SH-SY5Y (cell line): ENCODE data around the gene FHL3.

Experiments used
- GATA2 ChIP-seq: IDR thresholded peaks from 2 replicates; pipeline ENCODE4 v1.6.1; 2011; ENCODE audit warnings: mild to moderate bottlenecking, low read depth, low read length
- GATA3 ChIP-seq: IDR thresholded peaks from 2 replicates; pipeline ENCODE4 v1.6.1; 2011; ENCODE audit warnings: low read depth, mild to moderate bottlenecking, low read length, moderate library complexity

Gene FHL3

DNA sequence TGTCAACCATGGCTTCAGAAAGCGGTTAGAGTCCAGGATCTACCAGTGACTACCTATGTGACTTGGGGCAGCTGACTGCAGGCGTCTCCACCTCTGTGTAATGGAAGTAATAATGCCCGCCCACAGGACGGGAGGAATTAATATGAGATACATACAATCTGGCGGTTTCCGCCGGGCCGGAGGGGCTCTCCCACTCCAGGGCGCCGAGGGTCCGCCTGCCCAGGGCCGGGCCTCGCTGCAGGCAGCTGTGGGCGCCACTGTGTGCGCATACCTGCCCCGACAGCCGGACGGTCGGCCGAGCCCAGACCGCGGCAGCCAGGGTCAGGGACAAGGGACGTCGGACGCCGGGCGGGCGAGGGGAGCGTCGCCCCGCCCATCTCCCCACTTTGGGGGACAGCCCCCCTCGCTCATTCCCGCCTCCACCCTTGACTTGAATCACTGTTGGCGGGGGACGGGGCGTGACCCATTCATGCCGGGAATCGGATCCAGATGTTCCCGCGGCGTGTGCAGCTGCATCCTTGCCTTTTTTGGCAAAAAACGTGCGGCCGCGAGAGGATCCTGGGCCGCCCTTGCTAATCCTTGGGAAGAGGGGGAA, 9.5 kb downstream of the FHL3 start:
- TF ChIP-seq GATA2 (no peak), GATA3 (no peak)

DNA sequence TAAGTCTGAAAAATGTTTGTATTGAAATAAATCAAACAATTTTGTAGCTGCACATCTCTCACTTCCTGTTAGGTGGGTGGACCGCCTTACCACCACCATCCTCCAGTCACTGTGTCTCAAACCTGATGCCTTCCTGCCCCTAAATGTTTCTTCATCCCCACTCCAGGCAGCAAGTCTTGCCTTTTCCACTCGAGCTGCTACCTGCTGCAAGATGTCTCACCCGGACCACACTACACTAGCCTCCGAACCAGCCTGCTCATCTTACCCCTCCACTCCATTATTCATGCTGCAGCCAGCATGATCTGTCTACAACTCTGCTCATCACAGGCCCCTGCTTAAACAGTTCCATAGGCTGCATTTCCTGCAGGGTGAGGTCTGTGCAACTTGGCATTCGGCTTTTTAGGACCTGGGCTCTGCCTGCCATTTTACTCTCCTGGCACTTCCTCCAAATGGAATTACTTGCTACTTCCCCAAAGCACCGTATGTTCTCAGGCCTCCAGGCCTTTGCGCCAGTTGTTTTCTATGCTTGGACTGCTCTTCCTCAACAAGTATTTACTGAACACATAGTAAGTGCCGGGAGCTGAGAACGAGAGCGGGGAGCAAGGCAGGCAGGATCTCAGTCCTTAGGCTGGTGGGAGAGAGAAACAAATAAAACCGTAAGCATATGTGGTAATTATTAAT, 10.3 kb downstream of the FHL3 start:
- TF ChIP-seq GATA3 (no peak), GATA2 (no peak)

DNA sequence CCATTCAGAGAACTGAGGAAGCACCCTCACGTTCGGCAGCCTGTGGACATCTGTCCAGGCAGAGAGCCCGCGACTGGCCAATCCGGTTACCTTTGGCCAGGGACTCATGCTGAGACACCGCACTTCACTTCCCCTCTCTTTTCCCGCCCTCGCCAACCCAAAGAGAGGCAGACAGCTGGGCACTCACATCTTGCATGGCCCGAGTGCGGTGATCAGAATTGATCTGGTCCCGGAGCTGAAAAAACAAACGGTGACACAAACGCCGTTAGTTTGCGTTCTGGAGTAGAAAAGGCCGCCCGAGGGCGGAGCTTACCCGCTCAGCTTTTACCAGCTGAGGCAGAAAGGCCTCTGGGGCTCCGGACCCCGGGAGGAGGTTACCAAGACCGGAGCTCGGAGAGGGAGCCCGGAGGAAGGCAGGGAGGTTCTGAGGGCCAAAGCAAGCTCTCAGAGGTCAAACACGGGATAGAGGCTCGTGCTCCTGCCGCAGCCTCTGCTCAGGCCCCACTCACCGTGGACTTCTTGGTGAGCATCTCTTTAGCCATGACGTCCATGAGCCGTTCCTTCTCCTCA, 15.9 kb downstream of the FHL3 start:
- no peak for TF ChIP-seq GATA2
- no peak for TF ChIP-seq GATA3

DNA sequence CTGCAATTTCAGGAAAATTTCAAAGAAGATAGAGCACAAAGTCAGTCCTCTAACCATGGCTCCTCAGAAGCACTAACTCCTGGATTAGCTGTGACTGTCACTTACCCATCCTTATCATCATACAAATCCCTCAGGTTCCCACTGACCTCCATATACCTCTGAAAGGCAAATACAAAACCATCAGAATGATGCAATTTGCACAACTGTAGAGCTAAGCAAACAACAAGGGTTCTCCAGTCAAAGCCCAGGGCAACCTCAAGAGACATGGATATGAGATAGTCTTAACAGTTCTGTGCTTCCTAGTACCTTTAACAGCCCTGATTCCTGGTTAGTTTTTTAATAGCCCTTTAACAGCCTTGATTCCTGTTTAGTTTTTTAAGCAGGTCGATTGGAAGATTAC, 17.6 kb downstream of the FHL3 start:
- TF ChIP-seq GATA3 (no peak), GATA2 (no peak)

DNA sequence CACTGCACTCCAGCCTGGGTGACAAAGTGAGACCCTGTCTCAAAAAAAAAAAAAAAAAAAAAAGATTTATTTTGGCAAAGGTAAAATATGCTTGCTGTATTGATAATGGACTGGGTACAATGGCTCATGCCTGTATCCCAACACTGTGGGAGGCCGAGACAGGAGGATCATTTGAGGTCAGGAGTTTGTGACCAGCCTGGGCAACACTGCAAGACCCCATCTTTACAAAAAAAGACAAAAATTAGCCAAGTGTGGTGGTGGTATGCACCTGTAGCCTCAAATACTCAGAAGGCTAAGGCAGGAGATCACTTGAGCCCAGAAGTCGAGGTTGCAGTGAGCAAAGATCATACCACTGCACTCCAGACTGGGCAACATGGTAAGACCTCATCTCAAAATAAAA, 21.8 kb downstream of the FHL3 start:
- TF ChIP-seq GATA3 (no peak), GATA2 (no peak)

DNA sequence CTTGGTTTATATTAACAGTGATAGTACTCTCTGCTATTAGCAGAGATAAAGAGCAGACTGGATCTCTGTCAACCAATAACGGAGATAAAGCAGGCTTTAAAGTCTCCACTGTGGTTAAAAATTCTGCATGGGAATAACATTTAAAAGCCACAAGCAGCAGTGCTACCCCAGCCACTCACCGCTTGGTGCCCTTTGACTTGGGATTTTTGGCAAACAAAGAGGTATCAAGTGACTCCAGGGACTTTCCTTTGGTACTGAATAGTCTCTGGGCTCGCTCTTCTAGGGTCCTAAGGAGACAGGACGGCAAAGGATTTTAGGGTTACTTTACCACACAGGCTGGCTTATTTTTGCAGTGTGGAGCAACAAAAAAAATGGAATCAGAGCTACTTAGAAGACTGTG, 26.8 kb downstream of the FHL3 start:
- TF ChIP-seq GATA3 (no peak), GATA2 (no peak)

DNA sequence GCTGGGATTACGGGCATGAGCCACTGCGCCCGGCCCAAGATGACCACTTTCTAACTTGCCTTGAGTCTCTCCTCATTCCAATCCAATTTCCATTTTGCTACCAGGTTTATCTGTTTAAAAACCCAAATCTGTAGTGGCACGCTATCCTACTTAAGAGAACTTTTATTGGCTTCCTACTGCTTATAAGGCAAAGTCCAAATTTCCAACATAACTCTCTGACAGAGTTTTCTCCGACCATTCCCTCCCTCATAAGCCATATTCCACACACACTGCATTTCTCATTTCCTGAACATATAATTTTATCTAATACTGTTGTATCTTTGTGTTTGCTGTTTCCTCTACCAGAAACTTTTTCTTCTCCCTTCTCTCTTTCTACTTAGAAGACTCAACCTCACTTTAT, 30.7 kb downstream of the FHL3 start:
- no peak for TF ChIP-seq GATA3
- TF ChIP-seq GATA2 = no peak

DNA sequence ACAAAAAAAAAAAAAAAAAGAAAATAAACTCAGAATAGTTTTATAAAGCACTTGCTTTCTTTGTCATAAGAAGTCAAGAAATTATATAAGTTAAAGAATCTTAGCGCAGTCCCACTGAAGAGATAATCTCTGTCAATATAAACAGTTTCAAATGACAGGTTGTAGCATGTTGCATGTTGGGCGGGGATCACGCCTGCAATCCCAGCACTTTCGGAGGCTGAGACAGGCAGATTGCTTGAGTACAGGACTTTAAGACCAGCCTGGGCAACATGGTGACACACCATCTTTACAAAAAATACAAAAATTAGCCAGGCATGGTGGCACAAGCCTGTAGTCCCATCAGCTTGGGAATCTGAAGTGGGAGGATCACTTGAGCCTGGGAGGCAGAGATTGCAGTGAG, 40.0 kb downstream of the FHL3 start:
- TF ChIP-seq GATA3 (no peak), GATA2 (no peak)

DNA sequence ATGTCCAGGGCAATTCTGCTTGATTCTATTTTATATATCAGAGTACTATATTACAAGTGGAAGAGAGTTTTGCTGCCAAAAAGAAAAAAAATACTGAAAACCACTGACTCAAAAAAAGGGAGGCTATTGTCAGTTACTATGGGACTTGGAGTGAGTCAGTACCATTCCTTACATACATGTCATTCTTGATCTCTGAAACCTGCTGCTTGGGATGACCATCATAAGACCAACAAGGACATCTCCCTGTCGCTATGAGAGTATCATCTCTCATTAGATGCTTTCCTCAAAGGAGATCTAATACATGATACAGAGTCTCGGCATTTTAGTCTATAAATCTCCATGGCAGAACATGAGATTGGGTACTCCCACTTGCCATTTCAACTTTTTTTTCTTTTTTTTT, 46.6 kb downstream of the FHL3 start:
- TF ChIP-seq GATA2 (no peak), GATA3 (no peak)

DNA sequence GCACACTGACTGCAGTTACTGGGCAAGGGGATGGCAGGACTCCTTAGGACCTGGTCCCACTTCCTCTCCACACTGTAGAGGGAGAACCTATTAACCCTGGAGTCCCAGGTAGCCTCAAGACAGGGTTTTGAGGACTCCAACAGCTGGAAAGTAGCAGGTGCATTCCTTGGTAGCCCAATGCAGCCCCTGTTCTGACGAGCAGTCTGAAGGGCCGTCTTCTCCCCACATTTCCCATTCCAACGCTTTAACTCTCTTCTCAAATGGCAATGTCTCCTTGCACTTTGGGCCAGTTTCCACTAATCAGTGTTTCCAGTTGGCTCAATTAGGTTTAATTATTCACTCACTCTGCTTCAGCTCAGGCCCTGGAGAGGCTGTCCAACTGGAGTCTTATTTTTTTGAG, 49.6 kb downstream of the FHL3 start:
- TF ChIP-seq GATA3 (no peak), GATA2 (no peak)

DNA sequence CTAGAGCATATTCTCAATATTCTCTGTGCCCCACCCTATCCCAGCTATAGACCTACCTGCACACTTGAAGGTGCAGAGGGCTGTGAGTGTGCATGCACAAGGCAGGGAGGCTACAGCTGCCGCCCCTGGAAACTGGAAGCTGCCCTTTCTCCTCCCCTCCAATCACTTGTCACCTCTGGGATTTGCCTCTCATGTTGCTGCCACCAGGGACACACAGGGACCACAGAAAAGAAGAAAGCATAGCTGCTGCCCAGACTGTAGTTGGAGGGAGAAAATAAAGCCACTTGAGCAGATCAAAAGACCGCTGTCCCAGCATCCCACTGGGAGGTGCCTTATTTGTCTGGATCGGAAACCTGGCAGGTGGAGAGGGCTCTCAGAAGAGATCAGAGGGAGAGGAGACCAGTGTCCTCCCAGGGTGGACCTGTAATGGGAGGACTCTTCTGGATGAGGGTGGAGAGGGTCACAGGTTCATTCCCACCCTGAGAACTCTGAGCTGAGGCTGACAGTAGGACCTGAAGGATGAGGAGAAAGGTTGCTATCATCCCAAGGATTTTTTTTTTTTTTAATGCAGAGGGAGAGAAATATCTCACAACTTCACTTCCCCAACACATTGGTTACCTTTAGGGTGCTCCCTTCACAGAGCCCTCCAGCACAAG, 50.9 kb downstream of the FHL3 start:
- TF ChIP-seq GATA3 = no peak
- no peak for TF ChIP-seq GATA2

DNA sequence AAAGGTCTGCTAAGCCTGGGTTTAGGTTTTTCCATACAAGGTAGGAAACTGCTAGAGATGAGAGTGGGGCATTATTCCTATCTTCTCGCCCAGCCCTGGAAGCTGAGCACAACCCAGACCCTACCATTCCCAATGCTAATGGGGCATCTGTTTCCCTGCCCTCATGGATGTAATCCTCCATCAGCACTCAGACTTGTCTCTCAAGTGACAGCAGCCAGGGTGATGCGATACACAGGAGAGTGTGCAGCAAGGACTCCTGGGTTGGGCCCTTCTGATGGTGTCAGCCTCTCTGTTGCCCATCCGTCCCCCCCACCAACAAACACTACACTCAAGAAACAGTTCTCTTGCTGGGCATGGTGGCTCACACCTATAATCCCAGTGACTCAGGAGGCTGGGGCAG, 52.6 kb downstream of the FHL3 start:
- no peak for TF ChIP-seq GATA2
- no peak for TF ChIP-seq GATA3

DNA sequence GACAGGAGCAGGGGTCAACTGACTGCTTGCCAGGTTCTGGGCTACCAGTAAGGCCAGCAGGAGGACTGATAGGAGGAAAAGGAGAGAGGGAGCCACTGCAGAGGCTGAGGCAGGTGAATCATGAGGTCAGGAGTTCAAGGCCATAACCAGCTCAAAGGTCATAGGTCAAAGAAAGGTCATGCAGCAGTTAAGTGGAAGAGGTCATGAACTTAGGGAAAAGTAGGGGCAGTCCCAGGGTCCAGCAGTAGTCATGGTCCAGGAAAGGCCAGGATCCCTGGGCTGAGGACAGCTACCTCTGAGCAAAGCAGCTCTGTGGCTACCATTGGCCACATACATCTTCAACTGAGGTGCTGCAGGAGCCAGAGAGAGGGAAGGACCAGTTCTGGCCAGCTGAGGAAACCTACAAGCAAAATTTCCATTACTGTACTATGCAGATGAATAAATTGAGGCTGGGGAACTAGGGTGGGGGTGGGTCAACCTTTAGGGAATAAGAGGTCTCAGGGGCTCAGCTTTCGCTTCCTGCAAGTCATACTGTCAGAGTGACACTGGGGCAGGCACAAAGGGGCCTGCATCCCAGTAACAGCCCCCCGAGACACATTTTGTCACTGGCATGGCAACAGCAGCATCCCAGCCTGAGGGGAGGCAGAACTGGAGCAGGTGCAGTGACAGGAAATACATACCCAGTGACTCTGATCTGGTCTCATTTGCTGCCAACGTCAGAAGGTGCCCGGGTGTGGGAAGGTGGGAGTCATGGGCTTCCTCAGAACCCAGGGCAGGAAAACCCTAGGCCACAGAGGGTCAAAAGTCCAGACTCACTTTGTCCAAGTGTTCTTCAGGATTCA, 53.3 kb downstream of the FHL3 start:
- no peak for TF ChIP-seq GATA2
- TF ChIP-seq GATA3 = no peak

DNA sequence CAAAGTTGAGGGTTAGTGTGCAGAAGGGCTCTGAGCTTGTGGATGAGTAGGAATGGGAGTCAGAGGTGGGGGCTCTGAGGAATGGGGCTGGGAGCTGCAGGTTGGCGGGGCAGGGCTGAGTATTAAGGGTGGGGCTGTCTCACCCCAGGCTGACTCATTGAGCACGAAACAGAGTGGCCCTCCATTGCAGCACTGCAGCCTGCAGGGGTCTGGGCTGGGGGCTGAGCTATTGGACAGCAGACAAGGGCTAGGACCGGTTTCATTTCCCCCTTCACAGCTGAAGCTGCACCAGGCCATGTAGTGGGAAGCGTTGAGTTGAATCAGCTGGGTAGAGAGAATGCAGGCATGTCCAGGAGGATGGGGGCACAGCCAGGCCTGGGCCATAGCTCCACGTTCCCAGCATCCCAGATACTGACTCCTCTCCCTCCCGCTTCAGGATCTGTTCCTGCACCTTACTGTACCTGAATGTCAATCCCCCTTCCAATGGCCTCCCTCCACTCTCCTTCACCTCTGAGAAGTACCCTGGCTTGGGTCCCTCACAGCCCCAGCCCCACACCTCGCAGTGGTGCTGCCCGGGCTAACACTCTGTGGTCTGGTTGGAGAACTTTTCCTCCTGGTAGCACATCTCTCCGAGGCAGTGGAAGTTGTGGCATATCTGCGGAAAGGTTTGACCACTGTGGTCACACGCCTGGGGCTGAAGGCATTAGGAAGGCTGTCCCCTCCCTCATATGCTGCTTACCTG, 54.1 kb downstream of the FHL3 start:
- TF ChIP-seq GATA2 = no peak
- no peak for TF ChIP-seq GATA3
